ENCODE results near the gene ITIH5.
"Not testable (repeated sequence)": the region's sequence is repeated elsewhere in the genome, so short reads cannot be mapped to it uniquely, and the experiment has no call there.

DNA sequence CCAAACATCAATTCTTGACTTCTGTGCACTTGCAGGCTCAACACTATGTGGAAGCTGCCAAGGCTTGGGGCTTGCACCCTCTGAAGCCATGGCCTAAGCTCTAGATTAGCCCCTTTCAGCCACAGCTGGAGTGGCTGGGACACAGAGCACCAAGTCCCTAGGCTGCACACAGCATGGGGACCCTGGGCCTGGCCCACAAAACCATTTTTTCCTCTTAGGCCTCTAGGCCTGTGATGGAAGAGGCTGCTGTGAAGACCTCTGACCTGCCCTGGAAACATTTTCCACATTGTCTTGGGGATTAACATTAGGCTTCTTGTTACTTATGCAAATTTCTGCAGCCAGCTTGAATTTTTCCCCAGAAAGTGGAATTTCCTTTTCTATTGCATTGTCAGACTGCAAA is 25.6 kb upstream of the ITIH5 start:
- TF ChIP-seq POLR2AphosphoS5 (IDR thresholded peaks at IDR 0.05) = not testable (repeated sequence)
- TF ChIP-seq, protein P1, sequence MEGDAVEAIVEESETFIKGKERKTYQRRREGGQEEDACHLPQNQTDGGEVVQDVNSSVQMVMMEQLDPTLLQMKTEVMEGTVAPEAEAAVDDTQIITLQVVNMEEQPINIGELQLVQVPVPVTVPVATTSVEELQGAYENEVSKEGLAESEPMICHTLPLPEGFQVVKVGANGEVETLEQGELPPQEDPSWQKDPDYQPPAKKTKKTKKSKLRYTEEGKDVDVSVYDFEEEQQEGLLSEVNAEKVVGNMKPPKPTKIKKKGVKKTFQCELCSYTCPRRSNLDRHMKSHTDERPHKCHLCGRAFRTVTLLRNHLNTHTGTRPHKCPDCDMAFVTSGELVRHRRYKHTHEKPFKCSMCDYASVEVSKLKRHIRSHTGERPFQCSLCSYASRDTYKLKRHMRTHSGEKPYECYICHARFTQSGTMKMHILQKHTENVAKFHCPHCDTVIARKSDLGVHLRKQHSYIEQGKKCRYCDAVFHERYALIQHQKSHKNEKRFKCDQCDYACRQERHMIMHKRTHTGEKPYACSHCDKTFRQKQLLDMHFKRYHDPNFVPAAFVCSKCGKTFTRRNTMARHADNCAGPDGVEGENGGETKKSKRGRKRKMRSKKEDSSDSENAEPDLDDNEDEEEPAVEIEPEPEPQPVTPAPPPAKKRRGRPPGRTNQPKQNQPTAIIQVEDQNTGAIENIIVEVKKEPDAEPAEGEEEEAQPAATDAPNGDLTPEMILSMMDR (IDR thresholded peaks at IDR 0.05) = not testable (repeated sequence)
